ENCODE measurements around the gene ARFIP1. TPM values are rescaled to one million over a fixed set of nuclear protein-coding genes. Genes with fewer than 3 reads are reported as not detected.

ARFIP1 gene
- total RNA-seq, 1 experiment from 2014 or later, result 26.7 TPM

DNA sequence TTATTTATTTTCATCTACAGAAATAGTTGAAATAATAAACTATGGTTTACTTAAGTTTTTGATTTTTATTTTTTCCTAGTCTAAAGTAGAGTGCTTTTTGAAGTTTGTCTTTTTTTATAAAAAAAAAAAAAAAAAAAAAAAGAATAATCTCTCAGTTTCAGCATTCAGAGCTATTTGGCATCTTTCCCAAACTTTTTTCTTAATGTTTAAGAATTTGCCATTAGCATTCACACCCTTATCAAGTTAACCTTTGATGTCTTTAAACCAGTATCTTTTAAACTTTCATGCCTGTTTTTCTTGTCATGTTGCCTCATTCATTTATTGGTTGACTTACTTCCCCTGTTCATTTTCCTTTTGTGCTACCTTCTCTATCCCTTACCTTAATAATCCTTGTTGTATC, 95.5 kb downstream of the ARFIP1 start:
- Mint-ChIP-seq H3K4me3 (ENCODE audit: unreplicated experiment) (no peak overlapping the region), H3K27me3 (ENCODE audit: insufficient read depth, unreplicated experiment) (no peaks in the 10 kb centered on the region), H3K36me3 (ENCODE audit: insufficient read depth, unreplicated experiment) (peaks cover 25% of the 10 kb centered on the region), H3K27ac (ENCODE audit: low read depth, unreplicated experiment) (no peak overlapping the region), H3K9me3 (ENCODE audit: unreplicated experiment) (no peaks in the 10 kb centered on the region), H3K4me1 (ENCODE audit: insufficient read depth, unreplicated experiment) (peaks cover 5% of the 10 kb centered on the region)
- intact Hi-C loops (cut with micrococcal nuclease), result no loop called here
- BruUV-seq (replicated peaks), result no TSS peak
- no peak for DNase-seq (ENCODE audit: unreplicated experiment)
- ChIA-PET POLR2A (no interaction called here), CTCF (interaction anchor here (1.2 kb wide), 1 partner anchor 11 kb away, joined by 3 read pairs; no protein-coding TSS in a partner anchor)
- TF ChIP-seq CTCF (IDR thresholded peaks at IDR 0.05; ENCODE audit: unreplicated experiment), result no peak

DNA sequence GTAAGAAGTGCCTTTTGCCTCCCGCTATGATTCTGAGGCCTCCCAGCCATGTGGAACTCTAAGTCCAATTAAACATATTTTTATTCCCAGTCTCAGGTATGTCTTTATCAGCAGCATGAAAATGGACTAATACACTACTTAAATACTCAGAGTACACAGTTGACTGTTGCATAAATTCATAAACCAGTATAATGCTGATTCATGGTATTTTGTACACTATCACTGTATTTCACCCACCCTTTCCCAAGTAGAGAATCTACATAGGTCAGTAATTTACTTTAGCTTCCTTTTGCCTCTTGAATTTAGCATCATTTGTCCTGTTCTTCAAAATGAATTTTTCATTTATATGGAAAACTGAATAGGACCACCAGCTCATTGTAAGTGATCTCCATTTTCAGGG, 98.1 kb downstream of the ARFIP1 start:
- Mint-ChIP-seq H3K4me3 (ENCODE audit: unreplicated experiment) (no peak overlapping the region), H3K9me3 (ENCODE audit: unreplicated experiment) (no peaks in the 10 kb centered on the region), H3K27me3 (ENCODE audit: insufficient read depth, unreplicated experiment) (no peaks in the 10 kb centered on the region), H3K4me1 (ENCODE audit: insufficient read depth, unreplicated experiment) (peaks cover 5% of the 10 kb centered on the region), H3K27ac (ENCODE audit: low read depth, unreplicated experiment) (no peak overlapping the region), H3K36me3 (ENCODE audit: insufficient read depth, unreplicated experiment) (peaks cover 19% of the 10 kb centered on the region)
- no TSS peak for BruUV-seq (replicated peaks)
- intact Hi-C loops (cut with micrococcal nuclease), result no loop called here
- ChIA-PET CTCF (no interaction called here), POLR2A (no interaction called here)
- TF ChIP-seq CTCF (IDR thresholded peaks at IDR 0.05; ENCODE audit: unreplicated experiment), result no peak
- no peak for DNase-seq (ENCODE audit: unreplicated experiment)

- CTCF ChIA-PET, result interaction anchor here (0.6 to 0.7 kb wide), 2 partner anchors 14 to 713 kb away, joined by 3 to 4 read pairs; no protein-coding TSS in a partner anchor
- DNase-seq (ENCODE audit: unreplicated experiment), result no peak
- no peak for TF ChIP-seq CTCF (IDR thresholded peaks at IDR 0.05; ENCODE audit: unreplicated experiment)
- no peak overlapping the region for H3K4me3 Mint-ChIP-seq (ENCODE audit: unreplicated experiment)
- no TSS peak for BruUV-seq (replicated peaks)
- H3K36me3 Mint-ChIP-seq (ENCODE audit: insufficient read depth, unreplicated experiment), result peaks cover 21% of the 10 kb centered on the region
- POLR2A ChIA-PET, result interaction anchor here (1.6 kb wide), 1 partner anchor 18 kb away, joined by 3 read pairs; no protein-coding TSS in a partner anchor
- intact Hi-C loops (cut with micrococcal nuclease), result no loop called here
- no peaks in the 10 kb centered on the region for H3K4me1 Mint-ChIP-seq (ENCODE audit: insufficient read depth, unreplicated experiment)
- no peak overlapping the region for H3K27ac Mint-ChIP-seq (ENCODE audit: low read depth, unreplicated experiment)
- no peaks in the 10 kb centered on the region for H3K27me3 Mint-ChIP-seq (ENCODE audit: insufficient read depth, unreplicated experiment)
- H3K9me3 Mint-ChIP-seq (ENCODE audit: unreplicated experiment), result no peaks in the 10 kb centered on the region
Measured at GRCh38 chr4:152880263-152880662, 100.5 kb downstream of the ARFIP1 start.

DNA sequence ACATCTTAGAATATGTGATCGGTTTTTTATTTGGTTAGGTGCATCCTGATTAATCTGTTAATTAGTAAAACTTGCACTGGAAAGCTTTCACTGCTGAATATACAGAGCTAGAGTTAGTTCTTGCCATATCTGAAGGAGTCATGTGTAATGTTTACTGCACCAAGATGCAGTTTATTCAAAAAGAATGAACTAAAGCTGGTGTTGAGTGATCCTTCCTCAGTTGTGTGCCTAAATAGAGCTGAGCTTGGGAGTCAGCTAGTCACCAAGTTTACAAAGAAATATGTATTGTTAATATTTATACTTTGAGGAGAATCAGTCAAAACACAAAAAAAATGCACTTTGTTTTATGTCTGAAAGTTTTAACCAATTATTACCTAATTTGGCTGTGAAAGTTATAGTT, 102.2 kb downstream of the ARFIP1 start:
- no TSS peak for BruUV-seq (replicated peaks)

More for the DNA sequence above, 102.2 kb downstream of the ARFIP1 start:
- Mint-ChIP-seq H3K27ac (ENCODE audit: low read depth, unreplicated experiment) (no peak overlapping the region), H3K4me1 (ENCODE audit: insufficient read depth, unreplicated experiment) (no peaks in the 10 kb centered on the region), H3K4me3 (ENCODE audit: unreplicated experiment) (no peak overlapping the region), H3K36me3 (ENCODE audit: insufficient read depth, unreplicated experiment) (peaks cover 29% of the 10 kb centered on the region), H3K9me3 (ENCODE audit: unreplicated experiment) (no peaks in the 10 kb centered on the region), H3K27me3 (ENCODE audit: insufficient read depth, unreplicated experiment) (no peaks in the 10 kb centered on the region)
- intact Hi-C loops (cut with micrococcal nuclease), result no loop called here
- ChIA-PET POLR2A (interaction anchor here (1.1 to 1.6 kb wide), 2 partner anchors 9 to 19 kb away, joined by 3 read pairs; no protein-coding TSS in a partner anchor), CTCF (interaction anchor here (1.1 kb wide), 1 partner anchor 202 kb away, joined by 4 read pairs; no protein-coding TSS in a partner anchor)
- no peak for TF ChIP-seq CTCF (IDR thresholded peaks at IDR 0.05; ENCODE audit: unreplicated experiment)
- no peak for DNase-seq (ENCODE audit: unreplicated experiment)
